HAP-1 (cell line): Measurements from ENCODE around the gene UNC5C.

Experiments
- DNase-seq, 2 experiments: peaks; one replicate each; pipeline ENCODE4 v3.0.0-alpha.2; 2016 to 2020; ENCODE audit warnings: low spot score in 2 of 2
- H3K27me3 ChIP-seq: fragments of 250-450 bp; sonication (Bioruptor Pico); 2 replicates; pipeline ENCODE4 v1.5.1; 2020; ENCODE audit warnings: low read depth, mild to moderate bottlenecking, moderate library complexity
- H3K36me3 ChIP-seq: fragments of 250-450 bp; sonication (Bioruptor Pico); replicated peaks from 2 replicates; pipeline ENCODE4 v1.5.1; 2020; ENCODE audit warnings: mild to moderate bottlenecking
- H3K4me1 ChIP-seq: fragments of 250-450 bp; sonication (Bioruptor Pico); 2 replicates; pipeline ENCODE4 v1.5.1; 2020; ENCODE audit warnings: mild to moderate bottlenecking
- H3K4me3 ChIP-seq: fragments of 250-450 bp; sonication (Bioruptor Pico); 2 replicates; pipeline ENCODE4 v1.5.1; 2020; ENCODE audit warnings: mild to moderate bottlenecking, moderate library complexity
- H3K9me3 ChIP-seq: fragments of 250-450 bp; sonication (Bioruptor Pico); 2 replicates; pipeline ENCODE4 v1.5.1; 2020; ENCODE audit warnings: mild to moderate bottlenecking, moderate library complexity
- in situ Hi-C: fragments of 300-500 bp; cut with MboI; formaldehyde crosslinking; loops from 3 replicates; pipeline ENCODE4 v1.14.3; 2020; ENCODE audit warnings: low sequenced_read_pairs, inconsistent platforms, mixed read lengths

UNC5C gene

GRCh38 chr4:95371476-95372224 lies 177.1 kb downstream of the UNC5C start:
- no peaks in the 10 kb centered on the region for H3K27me3 ChIP-seq
- H3K36me3 ChIP-seq: no peaks in the 10 kb centered on the region
- H3K4me1 ChIP-seq: peaks cover 16% of the 10 kb centered on the region
- no peaks in the 10 kb centered on the region for H3K9me3 ChIP-seq
- in situ Hi-C loops: no loop called here
- peak; percentile 37 to 84 for DNase-seq
- no peak overlapping the region for H3K4me3 ChIP-seq

- Histone ChIP-seq H3K27me3 (no peaks in the 10 kb centered on the region), H3K36me3 (no peaks in the 10 kb centered on the region), H3K4me1 (peaks cover 27% of the 10 kb centered on the region), H3K4me3 (no peak overlapping the region), H3K9me3 (no peaks in the 10 kb centered on the region)
- DNase-seq: no peak
- in situ Hi-C loops: no loop called here
Observed at GRCh38 chr4:95367824-95368223, 180.9 kb downstream of the UNC5C start.

- in situ Hi-C loops: no loop called here
Observed at GRCh38 chr4:95363966-95364365, 184.8 kb downstream of the UNC5C start.

GRCh38 chr4:95363559-95363925 lies 185.2 kb downstream of the UNC5C start:
- Histone ChIP-seq H3K36me3 (no peaks in the 10 kb centered on the region), H3K27me3 (no peaks in the 10 kb centered on the region), H3K4me1 (peaks cover 17% of the 10 kb centered on the region), H3K4me3 (no peak overlapping the region), H3K9me3 (no peaks in the 10 kb centered on the region)
- peak in 1 of 2 experiments; percentile 42 for DNase-seq
- in situ Hi-C loops: no loop called here

More at GRCh38 chr4:95363966-95364365, 184.8 kb downstream of the UNC5C start:
- no peaks in the 10 kb centered on the region for H3K27me3 ChIP-seq
- H3K9me3 ChIP-seq: no peaks in the 10 kb centered on the region
- no peaks in the 10 kb centered on the region for H3K36me3 ChIP-seq
- no peak overlapping the region for H3K4me3 ChIP-seq
- DNase-seq: no peak
- H3K4me1 ChIP-seq: peaks cover 17% of the 10 kb centered on the region

GRCh38 chr4:95362906-95363558 lies 185.7 kb downstream of the UNC5C start:
- in situ Hi-C loops: no loop called here
- DNase-seq: peak; percentile 45 to 67

GRCh38 chr4:95362066-95362465 lies 186.7 kb downstream of the UNC5C start:
- H3K4me3 ChIP-seq: no peak overlapping the region
- H3K9me3 ChIP-seq: no peaks in the 10 kb centered on the region
- in situ Hi-C loops: no loop called here
- no peaks in the 10 kb centered on the region for H3K36me3 ChIP-seq
- DNase-seq: no peak
- H3K4me1 ChIP-seq: peaks cover 19% of the 10 kb centered on the region
- H3K27me3 ChIP-seq: no peaks in the 10 kb centered on the region

More at GRCh38 chr4:95362906-95363558, 185.7 kb downstream of the UNC5C start:
- Histone ChIP-seq H3K27me3 (no peaks in the 10 kb centered on the region), H3K4me3 (no peak overlapping the region), H3K36me3 (no peaks in the 10 kb centered on the region), H3K9me3 (no peaks in the 10 kb centered on the region), H3K4me1 (peaks cover 19% of the 10 kb centered on the region)

- in situ Hi-C loops: no loop called here
- no peaks in the 10 kb centered on the region for H3K27me3 ChIP-seq
- no peak for DNase-seq
- H3K4me3 ChIP-seq: no peak overlapping the region
- no peaks in the 10 kb centered on the region for H3K9me3 ChIP-seq
- no peaks in the 10 kb centered on the region for H3K36me3 ChIP-seq
- H3K4me1 ChIP-seq: peaks cover 19% of the 10 kb centered on the region
Observed at GRCh38 chr4:95361696-95361965, 187.1 kb downstream of the UNC5C start.

GRCh38 chr4:95360906-95361695 lies 187.7 kb downstream of the UNC5C start:
- H3K4me1 ChIP-seq: peaks cover 19% of the 10 kb centered on the region
- H3K9me3 ChIP-seq: no peaks in the 10 kb centered on the region
- H3K36me3 ChIP-seq: no peaks in the 10 kb centered on the region
- no peaks in the 10 kb centered on the region for H3K27me3 ChIP-seq
- DNase-seq: no peak
- no peak overlapping the region for H3K4me3 ChIP-seq
- in situ Hi-C loops: no loop called here

GRCh38 chr4:95360256-95360903 lies 188.4 kb downstream of the UNC5C start:
- no peaks in the 10 kb centered on the region for H3K27me3 ChIP-seq
- no peaks in the 10 kb centered on the region for H3K36me3 ChIP-seq
- in situ Hi-C loops: no loop called here
- H3K9me3 ChIP-seq: no peaks in the 10 kb centered on the region
- DNase-seq: no peak
- H3K4me3 ChIP-seq: no peak overlapping the region
- H3K4me1 ChIP-seq: peaks cover 17% of the 10 kb centered on the region

- H3K27me3 ChIP-seq: no peaks in the 10 kb centered on the region
- no peak overlapping the region for H3K4me3 ChIP-seq
- DNase-seq: no peak
- H3K4me1 ChIP-seq: peaks cover 13% of the 10 kb centered on the region
- in situ Hi-C loops: no loop called here
- no peaks in the 10 kb centered on the region for H3K36me3 ChIP-seq
- H3K9me3 ChIP-seq: no peaks in the 10 kb centered on the region
Observed at GRCh38 chr4:95358421-95358820, 190.4 kb downstream of the UNC5C start.

- DNase-seq: no peak
- Histone ChIP-seq H3K36me3 (no peaks in the 10 kb centered on the region), H3K4me3 (no peak overlapping the region), H3K9me3 (no peaks in the 10 kb centered on the region), H3K4me1 (0 out of 2 replicates have a peak, but pooled peaks cover 2% of the 10 kb centered on the region), H3K27me3 (no peaks in the 10 kb centered on the region)
- in situ Hi-C loops: no loop called here
Observed at GRCh38 chr4:95355021-95355420, 193.8 kb downstream of the UNC5C start.

GRCh38 chr4:95348418-95348817 lies 200.4 kb downstream of the UNC5C start:
- in situ Hi-C loops: no loop called here
- Histone ChIP-seq H3K36me3 (no peaks in the 10 kb centered on the region), H3K4me1 (no peaks in the 10 kb centered on the region), H3K9me3 (no peaks in the 10 kb centered on the region), H3K4me3 (no peak overlapping the region), H3K27me3 (no peaks in the 10 kb centered on the region)
- no peak for DNase-seq

- Histone ChIP-seq H3K36me3 (no peaks in the 10 kb centered on the region), H3K27me3 (no peaks in the 10 kb centered on the region), H3K4me3 (no peak overlapping the region), H3K9me3 (no peaks in the 10 kb centered on the region), H3K4me1 (no peaks in the 10 kb centered on the region)
- in situ Hi-C loops: no loop called here
- DNase-seq: no peak
Observed at GRCh38 chr4:95343235-95343634, 205.5 kb downstream of the UNC5C start.

- DNase-seq: no peak
- H3K9me3 ChIP-seq: no peaks in the 10 kb centered on the region
- H3K4me3 ChIP-seq: no peak overlapping the region
- in situ Hi-C loops: no loop called here
- no peaks in the 10 kb centered on the region for H3K27me3 ChIP-seq
- H3K4me1 ChIP-seq: no peaks in the 10 kb centered on the region
- no peaks in the 10 kb centered on the region for H3K36me3 ChIP-seq
Observed at GRCh38 chr4:95340191-95340590, 208.6 kb downstream of the UNC5C start.
